CD4-positive, alpha-beta T cell treated with Interferon alpha-2 for 1 hour (primary cell): ENCODE measurements around the gene DHDH.

Experiments
- DNase-seq, 2 donors: peaks; one replicate each; pipeline ENCODE4 v3.0.0-alpha.2; 2020 to 2022

Gene DHDH

GRCh38 chr19:48950830-48951519 is 17.5 kb downstream of the DHDH start:
- no peak for DNase-seq

GRCh38 chr19:48953141-48953540 is 19.6 kb downstream of the DHDH start:
- no peak for DNase-seq

- no peak for DNase-seq
These were observed 20.6 kb downstream of the DHDH start for GRCh38 chr19:48953990-48954594.

GRCh38 chr19:48954595-48955307 is 21.3 kb downstream of the DHDH start, which contains the start of gene BAX:
Gene BAX (plus strand): TSS chr19:48954875. CDS start chr19:48954929, 54 bp downstream.
- peak; percentile 86 to 89 for DNase-seq

GRCh38 chr19:48955308-48955958 is 21.9 kb downstream of the DHDH start:
- no peak for DNase-seq

GRCh38 chr19:48958006-48958405 is 24.5 kb downstream of the DHDH start:
- DNase-seq, result no peak

GRCh38 chr19:48959341-48960239 is 26.1 kb downstream of the DHDH start:
- no peak for DNase-seq

- no peak for DNase-seq
These were observed 27.7 kb downstream of the DHDH start for GRCh38 chr19:48961051-48961649.

- DNase-seq, result no peak
These were observed 28.2 kb downstream of the DHDH start for GRCh38 chr19:48961673-48962028.

- DNase-seq, result peak; percentile 53 to 66
These were observed 28.7 kb downstream of the DHDH start for GRCh38 chr19:48962029-48962848.

- DNase-seq, result no peak
These were observed 29.3 kb downstream of the DHDH start for GRCh38 chr19:48962849-48963165.

- peak; percentile 46 to 61 for DNase-seq
These were observed 30.1 kb downstream of the DHDH start for GRCh38 chr19:48963371-48964204.

GRCh38 chr19:48964205-48965039 is 30.9 kb downstream of the DHDH start:
- no peak for DNase-seq

- peak; percentile 94 to 95 for DNase-seq
These were observed 31.7 kb downstream of the DHDH start, which contains the start of gene FTL for GRCh38 chr19:48965040-48965805. Gene FTL (plus strand): TSS chr19:48965309. CDS start chr19:48965508, 199 bp downstream.

- DNase-seq, result peak; percentile 87 to 90
These were observed 32.5 kb downstream of the DHDH start for GRCh38 chr19:48965806-48966540.

- no peak for DNase-seq
These were observed 33.2 kb downstream of the DHDH start for GRCh38 chr19:48966541-48967345.
